NCI-H345 treated with DMSO at 0.1 percent for 48 hours (cell line): ENCODE results near the gene LFNG.

ENCODE experiments used
- DNase-seq: peaks from one replicate; lab custom pipeline; 2025; ENCODE audit not compliant: unreplicated experiment; lab: John Stamatoyannopoulos, UW

LFNG gene

GRCh38 chr7:2519119-2519930 lies at the start of gene LFNG:
LFNG (plus strand) TSS chr7:2519774; CDS start chr7:2519862, 88 bp downstream.
- DNase-seq, result peak; percentile 80

GRCh38 chr7:2470204-2471021 lies 49.2 kb upstream of the LFNG start:
- no peak for DNase-seq

GRCh38 chr7:2471022-2471329 lies 48.6 kb upstream of the LFNG start:
- DNase-seq, result no peak

- peak; percentile 65 for DNase-seq
These were observed 48.2 kb upstream of the LFNG start for GRCh38 chr7:2471396-2471795.

GRCh38 chr7:2472739-2473138 lies 46.8 kb upstream of the LFNG start:
- no peak for DNase-seq

- no peak for DNase-seq
These were observed 45.9 kb upstream of the LFNG start for GRCh38 chr7:2473496-2474180.

GRCh38 chr7:2474224-2474623 lies 45.4 kb upstream of the LFNG start:
- no peak for DNase-seq

GRCh38 chr7:2474813-2475677 lies 44.5 kb upstream of the LFNG start:
- DNase-seq, result no peak

GRCh38 chr7:2475678-2476015 lies 43.9 kb upstream of the LFNG start:
- no peak for DNase-seq

GRCh38 chr7:2476298-2476697 lies 43.3 kb upstream of the LFNG start, which contains the start of gene GRIFIN:
GRIFIN (minus strand) TSS chr7:2476398; CDS start chr7:2476383, 15 bp downstream.
- DNase-seq, result no peak

- DNase-seq, result no peak
These were observed 42.7 kb upstream of the LFNG start for GRCh38 chr7:2476776-2477446.

GRCh38 chr7:2477447-2478398 lies 41.9 kb upstream of the LFNG start:
- DNase-seq, result no peak

- DNase-seq, result no peak
These were observed 41.2 kb upstream of the LFNG start for GRCh38 chr7:2478399-2478785.

- DNase-seq, result no peak
These were observed 40.8 kb upstream of the LFNG start for GRCh38 chr7:2478800-2479199.

- DNase-seq, result no peak
These were observed 40.1 kb upstream of the LFNG start for GRCh38 chr7:2479276-2480069.

GRCh38 chr7:2480070-2480408 lies 39.5 kb upstream of the LFNG start:
- no peak for DNase-seq

- DNase-seq, result no peak
These were observed 38.4 kb upstream of the LFNG start for GRCh38 chr7:2481195-2481594.

GRCh38 chr7:2482725-2483451 lies 36.7 kb upstream of the LFNG start:
- no peak for DNase-seq
